Subcutaneous adipose tissue (tissue), 4 donors: ENCODE data around the gene HTT. TPM values are rescaled to one million over a fixed set of nuclear protein-coding genes. Genes with fewer than 3 reads are reported as not detected.

Experiments used
- total RNA-seq, 4 donors: library from RNA; depleted of rRNA; stranded (reverse); fragments of >200 nt; gene quantifications; one replicate each; pipeline ENCODE4 v1.1.0, GENCODE V29; 2016
- TF ChIP-seq, protein P1 (sequence below): fragments of 450-650 bp; IDR thresholded peaks from one replicate; pipeline ENCODE4 v1.5.1; 2016; ENCODE audit warnings: low read depth, mild to moderate bottlenecking, control low read depth, antibody characterized with exemption, moderate library complexity

HTT gene
- total RNA-seq, 4 donors from 2014 or later = 48.2 to 79.3 (median 72.1) TPM

DNA sequence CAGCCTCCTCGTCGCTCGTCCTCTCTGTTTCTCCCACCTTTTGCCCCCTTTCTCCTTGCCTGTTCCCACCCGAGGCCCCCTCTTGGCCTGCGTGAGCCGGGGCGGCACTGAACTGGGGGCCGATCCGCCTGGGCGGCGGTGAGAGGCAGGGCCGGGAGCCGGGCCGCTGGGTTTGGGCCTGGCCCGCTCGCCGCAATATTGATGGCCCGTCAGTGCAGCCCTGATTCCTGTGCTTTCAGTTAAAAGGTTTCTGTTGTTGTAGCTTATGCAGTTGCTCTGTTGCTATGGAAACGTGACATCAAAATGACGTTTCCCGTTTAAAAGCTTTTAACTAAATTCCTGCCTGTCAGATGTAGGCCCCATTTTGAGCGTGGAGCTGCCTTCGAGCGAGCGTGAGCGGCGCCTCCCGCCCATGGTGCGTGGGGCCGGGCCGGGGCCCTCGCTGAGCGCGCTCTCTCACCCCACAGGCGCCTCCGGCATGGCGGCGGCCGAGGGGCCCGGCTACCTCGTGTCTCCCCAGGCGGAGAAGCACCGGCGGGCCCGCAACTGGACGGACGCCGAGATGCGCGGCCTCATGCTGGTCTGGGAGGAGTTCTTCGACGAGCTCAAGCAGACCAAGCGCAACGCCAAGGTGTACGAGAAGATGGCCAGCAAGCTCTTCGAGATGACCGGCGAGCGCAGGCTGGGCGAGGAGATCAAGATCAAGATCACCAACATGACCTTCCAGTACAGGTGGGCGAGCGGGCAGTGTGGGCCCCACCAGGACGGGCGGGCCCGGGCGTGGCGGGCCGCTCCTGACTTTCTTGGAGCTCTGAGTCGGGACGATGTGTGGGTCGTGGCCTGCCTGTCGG lies 174.6 kb downstream of the HTT start, which contains the start of gene MSANTD1:
Gene MSANTD1, plus strand, starts transcription at position 349 of the 851 bp plus-strand sequence. Its CDS starts 64 bp downstream, at position 413.
- TF ChIP-seq, protein P1, sequence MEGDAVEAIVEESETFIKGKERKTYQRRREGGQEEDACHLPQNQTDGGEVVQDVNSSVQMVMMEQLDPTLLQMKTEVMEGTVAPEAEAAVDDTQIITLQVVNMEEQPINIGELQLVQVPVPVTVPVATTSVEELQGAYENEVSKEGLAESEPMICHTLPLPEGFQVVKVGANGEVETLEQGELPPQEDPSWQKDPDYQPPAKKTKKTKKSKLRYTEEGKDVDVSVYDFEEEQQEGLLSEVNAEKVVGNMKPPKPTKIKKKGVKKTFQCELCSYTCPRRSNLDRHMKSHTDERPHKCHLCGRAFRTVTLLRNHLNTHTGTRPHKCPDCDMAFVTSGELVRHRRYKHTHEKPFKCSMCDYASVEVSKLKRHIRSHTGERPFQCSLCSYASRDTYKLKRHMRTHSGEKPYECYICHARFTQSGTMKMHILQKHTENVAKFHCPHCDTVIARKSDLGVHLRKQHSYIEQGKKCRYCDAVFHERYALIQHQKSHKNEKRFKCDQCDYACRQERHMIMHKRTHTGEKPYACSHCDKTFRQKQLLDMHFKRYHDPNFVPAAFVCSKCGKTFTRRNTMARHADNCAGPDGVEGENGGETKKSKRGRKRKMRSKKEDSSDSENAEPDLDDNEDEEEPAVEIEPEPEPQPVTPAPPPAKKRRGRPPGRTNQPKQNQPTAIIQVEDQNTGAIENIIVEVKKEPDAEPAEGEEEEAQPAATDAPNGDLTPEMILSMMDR = no peak

DNA sequence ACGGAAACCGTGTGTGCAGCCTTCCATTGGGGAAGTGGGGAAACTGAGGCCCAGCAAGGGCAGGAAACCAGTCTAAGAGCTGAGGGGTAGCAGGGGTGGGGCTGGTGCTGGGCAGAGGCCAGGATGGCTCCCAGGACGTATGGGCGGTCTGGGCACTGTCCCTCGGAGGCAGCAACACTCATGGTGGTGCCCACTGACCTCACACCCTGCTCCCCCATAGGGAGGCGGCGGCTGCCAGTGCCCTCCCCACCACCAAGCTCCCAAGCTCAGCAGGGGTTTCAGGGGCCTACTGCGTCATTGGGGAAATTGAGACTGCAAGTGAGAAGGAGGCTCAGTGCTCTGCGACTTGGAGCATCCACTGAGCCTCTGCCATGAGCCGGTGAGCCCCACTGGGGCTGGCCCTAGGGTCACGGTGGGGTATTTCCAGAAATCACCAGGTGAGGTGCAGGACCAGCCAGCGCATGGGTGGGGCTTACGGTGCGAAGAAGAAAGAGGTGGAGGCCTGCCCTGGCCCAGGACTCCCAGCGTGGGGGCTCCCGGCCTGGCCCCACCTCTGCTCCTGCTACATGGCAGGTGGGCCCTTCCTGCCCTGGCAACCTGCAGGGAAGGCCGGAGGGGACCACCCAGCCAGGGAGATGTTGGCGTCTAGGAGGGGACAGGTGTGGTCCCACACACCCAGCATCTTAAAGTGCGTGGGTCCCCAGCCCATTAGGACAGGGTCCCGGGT lies 175.4 kb downstream of the HTT start:
- TF ChIP-seq, protein P1 = no peak

DNA sequence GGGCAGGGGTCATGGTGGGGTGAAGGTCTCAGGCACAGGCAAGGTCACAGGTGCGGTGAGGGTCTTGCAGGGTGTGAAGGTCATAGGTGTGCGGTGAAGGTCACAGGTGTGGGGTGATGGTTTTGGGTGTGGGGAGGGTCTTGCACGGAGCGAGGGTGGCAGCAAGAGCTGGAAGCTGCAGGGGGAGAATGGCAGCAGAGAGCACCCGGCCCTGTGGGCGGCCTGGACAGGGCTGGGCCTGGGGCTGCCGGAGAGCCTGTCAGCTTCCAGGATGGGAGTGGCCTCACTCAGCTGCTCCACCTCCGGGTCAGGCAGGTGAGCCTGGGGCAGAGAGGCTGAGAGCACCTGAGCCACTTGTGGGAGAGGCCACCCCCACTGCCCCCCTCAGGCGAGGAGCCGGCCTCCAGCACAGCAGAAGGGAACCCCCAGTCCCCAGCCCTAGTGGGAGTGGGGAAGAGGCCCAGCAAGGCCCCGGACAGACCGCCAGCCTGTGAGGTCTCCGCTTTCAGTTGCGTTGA lies 176.0 kb downstream of the HTT start:
- TF ChIP-seq, protein P1 = no peak

DNA sequence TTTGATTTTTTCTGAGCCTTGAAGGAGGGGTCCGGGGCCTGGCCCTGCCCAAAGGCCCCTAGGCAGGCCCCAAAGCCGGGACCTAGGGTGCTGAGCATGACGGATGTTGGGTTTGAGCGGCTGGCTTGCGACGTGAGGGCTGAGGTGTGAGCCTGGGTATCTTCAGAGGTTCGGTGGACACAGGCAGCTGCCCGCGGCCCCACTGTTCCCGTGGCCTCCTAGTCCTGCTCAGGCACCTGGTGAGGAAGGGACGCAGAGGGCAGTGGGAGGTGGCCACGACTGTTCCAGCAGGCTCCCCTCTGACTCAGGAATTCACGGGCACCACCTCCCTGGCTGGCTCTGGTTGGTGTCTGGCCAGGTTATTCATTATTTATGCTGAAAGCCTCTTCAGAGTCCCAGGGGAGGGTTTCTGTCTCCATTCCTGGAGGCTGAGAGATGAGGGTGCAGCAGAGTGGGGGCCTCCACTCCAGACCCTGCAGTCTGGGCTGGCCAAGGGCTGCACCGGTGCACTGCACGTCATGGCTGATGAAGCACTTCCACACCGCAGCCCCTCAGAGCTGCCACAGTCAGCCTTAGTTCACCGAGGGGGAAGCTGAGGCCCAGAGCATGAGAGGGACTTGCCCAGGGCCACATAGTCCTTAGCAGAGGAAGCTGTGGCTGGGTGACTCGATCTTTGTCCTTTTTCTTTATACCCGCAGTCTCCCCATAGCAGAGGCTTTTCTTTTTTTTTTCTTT lies 176.6 kb downstream of the HTT start:
- TF ChIP-seq, protein P1 = no peak

DNA sequence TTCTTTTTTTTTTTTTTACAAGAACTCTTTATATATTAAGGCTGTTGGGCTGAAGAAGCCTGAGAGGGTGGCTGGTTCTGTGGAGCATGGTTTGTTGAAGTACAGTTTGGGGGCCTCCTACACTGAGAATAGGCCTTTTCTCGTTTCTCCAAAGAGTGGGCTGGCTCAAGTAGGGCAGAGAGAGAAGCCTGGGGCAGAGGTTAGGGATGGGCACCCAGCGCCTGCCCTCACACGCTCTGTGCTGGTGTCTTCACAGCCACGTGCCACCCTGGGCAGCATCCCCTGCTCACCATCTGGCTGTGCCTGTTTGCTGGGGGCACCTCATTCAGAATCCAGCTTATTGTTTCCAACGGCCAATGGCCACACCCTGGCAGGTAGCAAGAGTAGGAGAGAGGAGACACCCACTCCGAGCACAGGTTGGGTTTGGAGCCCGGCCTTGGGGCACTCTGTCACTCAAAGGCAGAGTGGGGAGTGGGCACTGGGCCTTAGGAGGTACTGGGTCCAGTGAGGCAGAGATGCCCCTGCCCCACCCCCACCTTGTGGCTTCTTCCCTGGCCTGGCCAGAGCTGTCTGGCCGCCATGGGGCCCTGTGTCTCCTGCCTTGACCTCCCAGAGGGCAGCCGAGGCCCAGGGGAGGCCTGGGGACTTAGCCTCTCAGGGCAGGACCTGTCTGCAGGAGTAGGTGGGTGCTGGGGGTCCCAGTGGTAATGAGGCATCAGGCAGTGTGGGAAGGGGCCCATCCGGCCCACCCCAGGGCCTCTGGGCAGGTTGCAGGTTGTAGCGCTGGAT lies 177.4 kb downstream of the HTT start:
- TF ChIP-seq, protein P1 = no peak

DNA sequence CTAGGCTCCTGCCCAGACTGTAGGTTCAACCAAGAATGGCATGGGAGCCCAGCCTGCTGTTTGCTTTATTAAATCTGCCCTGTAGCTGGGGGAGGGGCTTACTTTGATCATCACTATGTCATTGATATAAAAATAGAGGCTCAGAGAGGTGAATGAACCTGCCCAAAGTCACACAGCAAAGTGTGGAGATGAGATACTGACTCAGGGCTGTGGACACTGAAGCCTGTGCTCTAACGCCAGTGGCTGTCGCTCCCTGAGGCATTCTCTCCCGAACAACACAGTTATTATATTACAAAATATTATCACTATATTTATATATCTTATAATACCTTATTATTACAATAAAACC lies 178.0 kb downstream of the HTT start:
- TF ChIP-seq, protein P1 = no peak
